Activated T-helper 1 cell treated with anti-CD3 and anti-CD28 coated beads, Interleukin-12 subunit alpha, Interleukin-12 subunit beta, Interleukin-2, Interleukin-4 antibody, amounts not matched to agents 30 ng/mL and 10 ng/mL and 1 ng/mL, durations not matched to agents 14 hours and 24 hours and 36 hours (primary cell): ENCODE results near the gene SNRNP25. TPM values are rescaled to one million over a fixed set of nuclear protein-coding genes. Genes with fewer than 3 reads are reported as not detected.
"Not testable (repeated sequence)": the region's sequence is repeated elsewhere in the genome, so short reads cannot be mapped to it uniquely, and the experiment has no call there.

Experiments used
- DNase-seq: peaks from one replicate; pipeline ENCODE4 v3.0.0; 2021; ENCODE audit warnings: low spot score
- H3K27ac Mint-ChIP-seq: one replicate; pipeline ENCODE4 v1.8.0; 2021; ENCODE audit warnings: mild to moderate bottlenecking, mixed read lengths
- H3K27me3 Mint-ChIP-seq: one replicate; pipeline ENCODE4 v1.8.0; 2022; ENCODE audit warnings: mild to moderate bottlenecking, moderate library complexity, mixed read lengths; ENCODE audit not compliant: insufficient read depth
- H3K36me3 Mint-ChIP-seq: one replicate; pipeline ENCODE4 v1.8.0; 2021; ENCODE audit warnings: low read depth, mixed read lengths
- H3K4me1 Mint-ChIP-seq: one replicate; pipeline ENCODE4 v1.8.0; 2021; ENCODE audit warnings: low read depth, mixed read lengths
- H3K4me3 Mint-ChIP-seq: one replicate; pipeline ENCODE4 v1.8.0; 2021; ENCODE audit warnings: mild to moderate bottlenecking, moderate library complexity, mixed read lengths
- H3K9me3 Mint-ChIP-seq: one replicate; pipeline ENCODE4 v1.8.0; 2021; ENCODE audit warnings: mixed read lengths
- intact Hi-C: fragments of 100-400 bp; cut with micrococcal nuclease; formaldehyde crosslinking; loops from one replicate; pipeline ENCODE4 v1.15.1; 2024
- total RNA-seq: library from RNA; stranded (reverse); gene quantifications from 2 replicates; pipeline ENCODE4 v1.2.3, GENCODE V29; 2022

The SNRNP25 gene
- total RNA-seq, 1 donor from 2014 or later: 98.9 TPM

DNA sequence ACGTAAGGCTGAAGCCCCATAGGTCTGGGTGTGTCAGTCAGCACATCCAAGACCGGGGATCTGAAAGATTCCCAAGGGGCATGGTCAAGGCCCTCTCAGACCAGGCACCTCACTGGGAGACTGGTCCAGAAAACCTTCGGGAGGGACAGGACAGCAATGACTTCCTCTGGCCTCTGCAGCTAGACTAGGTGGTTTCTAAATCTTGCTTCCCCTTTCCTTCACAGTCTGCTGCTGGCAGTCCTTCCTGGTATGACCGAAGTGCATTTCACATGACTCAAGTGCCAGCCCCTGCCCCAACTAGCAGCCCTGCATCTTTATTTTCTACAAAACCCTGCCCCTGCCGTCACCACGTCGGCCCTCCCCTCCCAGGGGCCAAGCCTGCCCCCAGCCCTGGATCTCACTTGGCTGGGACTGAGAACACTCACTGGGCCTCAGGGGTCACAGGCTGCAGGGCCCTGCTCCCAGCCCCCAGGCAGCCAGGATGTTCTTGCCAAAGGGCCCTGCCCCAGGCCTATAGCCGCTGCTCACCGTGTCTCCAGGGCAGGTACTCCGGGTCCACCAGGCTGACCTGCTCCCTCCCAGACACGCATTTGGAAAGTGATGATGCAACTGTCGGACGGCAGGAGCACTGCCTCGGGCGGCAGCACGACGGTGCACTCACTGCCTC lies 18.5 kb upstream of the SNRNP25 start:
- no peak for DNase-seq
- intact Hi-C loops: no loop called here
- no peaks in the 10 kb centered on the region for H3K27me3 Mint-ChIP-seq
- H3K9me3 Mint-ChIP-seq: no peaks in the 10 kb centered on the region
- no peak overlapping the region for H3K4me3 Mint-ChIP-seq
- H3K36me3 Mint-ChIP-seq: peaks cover 2% of the 10 kb centered on the region
- H3K27ac Mint-ChIP-seq: no peak overlapping the region
- H3K4me1 Mint-ChIP-seq: peaks cover 19% of the 10 kb centered on the region

DNA sequence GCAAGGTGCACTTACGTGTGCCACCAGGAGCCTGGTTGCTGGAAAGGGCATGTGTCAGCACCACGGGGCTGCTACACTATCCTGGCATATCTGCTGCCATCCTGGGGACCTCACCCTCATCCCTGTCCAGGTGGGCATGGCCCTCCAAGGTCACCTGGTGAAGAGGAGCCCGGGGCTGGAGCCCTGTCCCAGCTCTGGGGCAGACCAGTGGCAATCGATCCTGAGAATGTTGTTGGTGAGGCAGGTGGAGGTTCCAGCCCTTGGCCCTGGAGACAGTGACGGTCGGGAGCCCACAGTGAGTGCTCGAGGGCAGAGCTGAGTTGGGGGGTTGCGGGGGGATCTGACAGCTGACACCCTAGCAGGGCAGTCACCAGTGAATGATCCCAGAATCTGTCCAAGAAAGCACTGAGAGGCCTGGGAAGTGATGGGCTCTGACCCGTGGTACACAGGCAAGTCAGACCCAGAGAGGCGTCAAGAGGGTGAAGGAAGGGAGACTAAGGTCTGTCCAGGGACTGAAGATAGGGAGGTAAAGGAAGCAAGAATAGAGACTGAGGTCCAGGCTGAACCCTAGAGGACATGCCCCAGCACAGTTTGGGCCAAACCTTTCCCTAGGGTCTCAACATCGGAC lies 17.8 kb upstream of the SNRNP25 start:
- Mint-ChIP-seq H3K9me3 (no peaks in the 10 kb centered on the region), H3K27me3 (no peaks in the 10 kb centered on the region), H3K4me3 (no peak overlapping the region), H3K27ac (peak overlapping the region; percentile 26), H3K4me1 (peaks cover 19% of the 10 kb centered on the region), H3K36me3 (peaks cover 2% of the 10 kb centered on the region)
- intact Hi-C loops: no loop called here
- DNase-seq: no peak

DNA sequence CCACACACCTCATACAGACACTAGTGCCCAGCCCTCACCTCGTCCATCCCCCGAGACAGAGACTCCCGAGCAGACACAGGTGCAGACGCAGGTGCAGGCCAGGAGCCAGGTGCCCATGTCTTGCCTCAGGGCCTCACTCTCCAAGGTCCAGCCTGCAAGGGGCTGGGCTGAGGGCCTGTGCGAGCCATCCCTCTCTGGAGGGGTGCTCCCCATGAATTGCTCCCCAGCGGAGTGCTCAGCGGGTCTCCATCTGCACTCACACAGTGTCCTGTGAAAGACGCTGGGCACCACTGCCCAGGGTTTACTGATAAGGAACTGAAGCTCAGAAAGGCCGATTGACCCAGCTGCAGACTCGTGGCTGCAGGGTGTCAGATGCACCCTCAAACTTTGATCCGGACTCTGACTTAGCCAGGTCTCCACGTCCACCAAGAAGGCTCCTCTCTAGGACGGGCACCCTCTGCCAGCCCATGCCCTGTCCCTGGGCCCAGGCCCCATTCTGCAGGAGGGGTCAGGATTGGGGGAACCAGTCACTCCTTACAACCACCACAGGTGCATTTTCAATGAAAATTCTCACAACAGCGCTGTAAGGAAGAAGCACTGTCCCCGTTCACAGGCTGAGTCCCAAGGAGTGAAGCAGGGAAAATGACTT lies 17.2 kb upstream of the SNRNP25 start:
- Mint-ChIP-seq H3K4me3 (no peak overlapping the region), H3K27ac (peak overlapping the region; percentile 26), H3K27me3 (no peaks in the 10 kb centered on the region), H3K4me1 (peaks cover 19% of the 10 kb centered on the region), H3K9me3 (no peaks in the 10 kb centered on the region), H3K36me3 (peaks cover 7% of the 10 kb centered on the region)
- intact Hi-C loops: no loop called here
- DNase-seq: no peak

DNA sequence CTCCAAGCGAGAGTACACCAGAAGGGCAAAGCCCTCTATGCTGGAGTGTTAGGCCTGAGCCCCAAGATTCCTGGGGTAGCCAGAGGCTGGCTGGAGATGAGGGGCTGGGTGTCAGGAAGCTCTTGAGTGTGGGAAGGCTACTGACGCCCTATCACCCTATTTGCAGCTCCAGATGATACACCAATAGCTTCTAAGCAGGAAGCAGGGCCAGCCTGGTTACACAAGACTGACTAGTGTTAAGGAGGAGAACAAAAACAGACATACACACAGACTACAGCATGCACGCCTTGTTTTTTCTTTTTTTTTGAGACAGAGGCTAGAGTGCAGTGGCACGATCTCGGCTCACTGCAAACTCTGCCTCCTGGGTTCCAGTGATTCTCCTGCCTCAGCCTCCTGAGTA lies 16.1 kb upstream of the SNRNP25 start:
- Mint-ChIP-seq H3K27ac (no peak overlapping the region), H3K9me3 (no peaks in the 10 kb centered on the region), H3K4me3 (no peak overlapping the region), H3K4me1 (peaks cover 27% of the 10 kb centered on the region), H3K27me3 (no peaks in the 10 kb centered on the region), H3K36me3 (peaks cover 17% of the 10 kb centered on the region)
- DNase-seq: no peak
- intact Hi-C loops: no loop called here

DNA sequence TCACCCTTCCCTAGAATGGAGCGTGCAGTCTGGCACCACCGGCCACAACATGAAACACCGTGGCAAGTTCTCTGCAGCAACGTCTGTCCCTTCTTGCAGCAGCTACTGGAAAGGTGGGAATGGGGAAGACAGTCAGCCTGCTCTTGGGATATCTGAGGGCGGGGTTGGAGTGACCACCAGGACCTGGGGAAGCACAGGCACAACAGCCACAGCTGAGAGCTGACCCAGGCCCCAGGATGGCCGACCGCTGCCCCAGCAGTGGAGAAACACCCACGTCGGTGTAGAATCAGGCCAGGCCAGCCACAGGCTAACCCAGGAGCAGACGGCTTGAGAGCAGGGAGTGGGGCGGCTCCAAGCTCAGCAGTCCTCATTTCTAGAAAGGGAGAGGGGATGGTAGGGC lies 15.4 kb upstream of the SNRNP25 start:
- peaks cover 24% of the 10 kb centered on the region for H3K36me3 Mint-ChIP-seq
- peaks cover 34% of the 10 kb centered on the region for H3K4me1 Mint-ChIP-seq
- DNase-seq, H3K27ac Mint-ChIP-seq, H3K27me3 Mint-ChIP-seq, intact Hi-C loops, H3K9me3 Mint-ChIP-seq, H3K4me3 Mint-ChIP-seq: not testable (repeated sequence)

DNA sequence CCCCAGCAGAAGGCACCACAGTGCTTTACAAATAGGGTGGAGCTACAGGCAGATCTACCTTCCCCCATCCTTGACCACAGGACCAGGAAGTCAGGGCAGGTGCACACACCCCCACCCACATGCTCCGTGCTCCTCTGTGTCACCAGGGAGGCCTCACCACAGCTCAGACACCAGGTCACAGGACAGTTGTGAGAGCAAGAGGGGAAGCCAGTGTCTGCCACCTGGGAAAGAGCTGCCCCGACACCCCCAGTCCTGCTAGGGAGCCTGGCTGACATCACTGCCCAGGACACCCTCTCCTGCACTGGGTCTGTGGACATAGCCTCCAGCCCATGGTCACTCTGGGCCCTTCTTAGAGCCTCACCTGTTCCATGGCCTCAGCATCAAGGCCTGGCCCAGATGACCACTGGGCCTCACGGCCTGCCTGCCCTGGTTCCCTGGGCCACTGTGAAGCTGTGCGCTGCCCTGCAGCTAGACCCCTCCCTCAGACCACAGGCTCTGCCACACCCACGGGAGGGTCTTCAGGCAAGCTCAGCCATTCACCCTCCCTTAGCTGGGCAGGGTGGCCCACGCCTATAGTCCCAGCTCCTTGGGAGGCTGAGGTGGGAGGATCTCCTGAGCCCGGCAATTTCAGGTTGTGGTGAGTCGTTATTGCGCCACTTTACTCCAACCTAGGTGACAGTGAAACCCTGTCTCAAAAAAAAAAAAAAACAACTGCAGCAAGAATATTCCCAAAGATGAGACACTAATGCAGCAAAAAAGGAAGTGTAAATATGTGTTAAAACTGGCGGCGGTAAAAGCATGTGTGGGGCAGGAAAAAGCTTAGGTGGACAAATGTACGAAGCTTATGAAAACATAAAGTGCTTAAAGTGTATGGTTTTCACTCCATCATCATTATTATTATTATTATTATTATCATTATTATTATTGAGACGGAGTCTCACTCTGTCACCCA lies 14.4 kb upstream of the SNRNP25 start:
- no peak overlapping the region for H3K4me3 Mint-ChIP-seq
- peak overlapping the region; percentile 23 for H3K27ac Mint-ChIP-seq
- DNase-seq: peak; percentile 46
- intact Hi-C loops: no loop called here
- H3K27me3 Mint-ChIP-seq: no peaks in the 10 kb centered on the region
- peaks cover 35% of the 10 kb centered on the region for H3K4me1 Mint-ChIP-seq
- no peaks in the 10 kb centered on the region for H3K9me3 Mint-ChIP-seq
- H3K36me3 Mint-ChIP-seq: peaks cover 31% of the 10 kb centered on the region

DNA sequence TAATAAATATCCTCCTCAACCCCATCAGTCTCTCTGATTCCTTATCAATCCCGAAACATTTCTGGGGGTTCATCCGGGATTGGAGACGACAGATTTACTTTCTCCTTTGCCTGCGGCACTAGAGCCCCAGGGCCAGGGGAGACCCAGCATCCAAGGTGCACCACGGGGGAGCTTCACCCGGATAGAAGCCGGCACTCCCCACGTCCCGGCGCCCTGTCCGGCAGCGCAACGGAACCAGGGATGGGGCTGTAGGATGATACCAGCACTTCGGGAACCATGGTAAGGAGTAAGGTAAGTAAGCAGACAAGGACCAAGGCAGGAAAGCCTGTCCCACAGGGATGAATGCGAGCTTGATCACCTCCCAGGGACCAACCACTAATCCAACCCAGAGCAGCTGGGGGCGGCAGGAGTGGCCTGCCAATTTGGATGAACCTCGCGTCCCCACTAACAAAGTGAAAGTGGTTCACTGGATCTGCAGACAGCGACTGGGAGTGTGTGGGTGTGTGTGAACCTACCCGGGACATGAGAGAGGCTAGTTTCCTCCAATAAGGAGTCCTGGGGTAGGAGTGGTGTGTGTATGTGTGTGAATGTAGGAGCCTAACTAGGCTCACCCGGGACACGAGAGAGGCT lies 12.1 kb upstream of the SNRNP25 start:
- H3K9me3 Mint-ChIP-seq: no peaks in the 10 kb centered on the region
- H3K36me3 Mint-ChIP-seq: peaks cover 39% of the 10 kb centered on the region
- intact Hi-C loops: no loop called here
- DNase-seq: no peak
- H3K4me1 Mint-ChIP-seq: peaks cover 35% of the 10 kb centered on the region
- no peaks in the 10 kb centered on the region for H3K27me3 Mint-ChIP-seq
- H3K4me3 Mint-ChIP-seq: no peak overlapping the region
- no peak overlapping the region for H3K27ac Mint-ChIP-seq

DNA sequence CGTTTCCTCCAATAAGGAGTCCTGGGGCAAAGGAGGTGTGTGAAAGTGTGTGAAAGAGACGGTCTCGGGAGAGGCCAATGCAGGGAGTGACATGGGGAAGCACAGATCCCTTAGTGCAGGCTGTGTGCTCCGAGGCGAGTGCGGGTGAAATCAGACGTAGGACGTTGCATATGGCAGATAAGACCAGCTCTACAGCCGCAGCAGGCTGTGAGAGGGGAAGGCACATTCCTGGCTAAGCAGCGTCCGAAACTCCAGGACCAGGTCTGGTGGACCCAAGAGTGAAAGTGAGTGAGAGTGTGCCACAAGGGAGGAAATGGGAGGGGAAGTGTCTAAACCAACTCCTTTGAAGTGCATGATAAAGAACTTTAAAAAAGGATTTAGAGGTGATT lies 11.6 kb upstream of the SNRNP25 start:
- Mint-ChIP-seq H3K27me3 (no peaks in the 10 kb centered on the region), H3K27ac (peak overlapping the region; percentile 3)

DNA sequence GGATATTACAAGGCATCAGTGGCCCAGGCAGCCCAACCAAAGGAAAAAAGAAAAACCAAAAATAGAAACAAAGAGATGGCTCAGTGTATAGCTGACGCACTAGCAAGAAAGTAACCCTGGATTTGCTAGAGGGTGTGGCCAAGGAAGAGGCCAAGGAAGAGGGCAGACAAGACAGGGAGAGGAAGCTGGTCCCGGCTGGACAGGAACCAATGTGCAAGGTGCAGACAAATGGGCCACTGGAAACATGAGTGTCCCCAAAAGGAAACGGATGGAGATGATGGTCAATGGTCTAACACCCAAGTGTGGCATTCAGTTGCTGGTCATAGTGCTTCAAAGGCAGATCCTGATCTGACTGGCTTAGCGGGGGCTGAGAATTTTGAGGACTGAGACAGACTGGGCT lies 10.9 kb upstream of the SNRNP25 start:
- peaks cover 44% of the 10 kb centered on the region for H3K36me3 Mint-ChIP-seq
- intact Hi-C loops: no loop called here
- DNase-seq: no peak
- no peak overlapping the region for H3K4me3 Mint-ChIP-seq
- no peaks in the 10 kb centered on the region for H3K27me3 Mint-ChIP-seq
- no peaks in the 10 kb centered on the region for H3K9me3 Mint-ChIP-seq
- no peak overlapping the region for H3K27ac Mint-ChIP-seq
- peaks cover 40% of the 10 kb centered on the region for H3K4me1 Mint-ChIP-seq

More for the DNA sequence above, 11.6 kb upstream of the SNRNP25 start:
- Mint-ChIP-seq H3K4me1 (peaks cover 36% of the 10 kb centered on the region), H3K4me3 (no peak overlapping the region), H3K36me3 (peaks cover 40% of the 10 kb centered on the region), H3K9me3 (no peaks in the 10 kb centered on the region)
- intact Hi-C loops: no loop called here
- DNase-seq: no peak

DNA sequence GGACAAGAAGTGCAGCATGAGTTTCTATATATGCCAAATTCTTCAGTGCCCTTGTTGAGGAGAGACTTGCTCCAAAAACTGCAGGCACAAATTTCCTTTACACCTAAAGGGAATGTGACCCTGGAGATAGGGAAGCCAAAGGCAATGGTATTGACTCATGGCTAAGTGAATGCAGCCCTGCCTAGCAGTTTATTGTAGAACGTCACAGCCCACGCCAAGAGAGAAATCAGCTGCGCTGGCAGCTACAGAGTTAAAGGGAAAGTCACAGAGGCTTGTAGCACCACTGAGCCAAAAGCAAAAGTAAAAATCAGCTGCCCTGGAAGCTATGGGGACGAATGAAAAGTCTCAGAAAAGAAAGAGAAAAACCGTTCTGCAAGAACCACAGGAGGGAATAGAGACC lies 10.3 kb upstream of the SNRNP25 start:
- Mint-ChIP-seq H3K4me3 (no peak overlapping the region), H3K36me3 (peaks cover 47% of the 10 kb centered on the region), H3K4me1 (peaks cover 35% of the 10 kb centered on the region), H3K9me3 (no peaks in the 10 kb centered on the region), H3K27me3 (no peaks in the 10 kb centered on the region), H3K27ac (no peak overlapping the region)
- intact Hi-C loops: no loop called here
- no peak for DNase-seq

DNA sequence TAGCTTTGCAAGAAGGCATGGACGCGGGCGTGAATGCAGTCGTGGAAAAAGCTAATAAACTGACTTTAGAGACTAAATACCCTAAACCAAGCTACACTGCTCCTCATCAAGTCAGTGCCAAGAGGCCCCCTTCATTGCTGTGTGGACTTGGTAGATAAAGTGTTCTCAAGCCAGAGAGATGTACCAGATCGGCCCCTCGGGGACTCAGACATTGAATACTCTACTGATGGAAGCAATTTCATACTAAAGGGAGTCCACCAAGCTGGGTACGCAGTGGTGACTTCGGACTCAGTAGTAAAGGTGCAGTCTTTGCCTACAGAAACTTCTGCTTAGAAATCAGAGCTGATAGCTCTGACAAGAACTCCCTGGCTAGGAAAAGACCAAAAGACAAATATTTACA lies 9.0 kb upstream of the SNRNP25 start:
- H3K27ac Mint-ChIP-seq: no peak overlapping the region

DNA sequence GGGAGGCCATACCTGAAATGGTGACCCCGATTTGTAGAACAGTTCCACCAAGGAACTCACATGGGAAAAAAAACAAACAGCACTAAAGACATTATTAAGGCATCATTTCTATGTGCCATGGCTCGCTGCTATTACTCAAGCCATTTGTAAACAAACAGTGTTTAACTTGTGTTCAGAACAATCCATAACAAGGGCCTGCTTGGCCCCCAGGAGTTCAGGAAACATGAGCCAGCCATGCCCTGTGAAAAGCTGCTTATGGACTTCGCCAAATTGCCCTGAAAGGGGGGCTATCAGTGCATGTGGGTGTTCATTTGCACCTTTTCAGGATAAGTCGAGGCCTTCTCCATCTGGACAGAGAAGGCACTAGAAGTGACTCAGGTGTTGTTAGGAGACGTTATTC lies 8.2 kb upstream of the SNRNP25 start:
- Mint-ChIP-seq H3K36me3 (peaks cover 51% of the 10 kb centered on the region), H3K27me3 (no peaks in the 10 kb centered on the region), H3K9me3 (no peaks in the 10 kb centered on the region), H3K4me3 (no peak overlapping the region), H3K27ac (no peak overlapping the region), H3K4me1 (peaks cover 21% of the 10 kb centered on the region)
- no peak for DNase-seq
- intact Hi-C loops: no loop called here

More for the DNA sequence above, 9.0 kb upstream of the SNRNP25 start:
- Mint-ChIP-seq H3K9me3 (no peaks in the 10 kb centered on the region), H3K4me1 (peaks cover 22% of the 10 kb centered on the region), H3K36me3 (peaks cover 48% of the 10 kb centered on the region), H3K4me3 (no peak overlapping the region), H3K27me3 (no peaks in the 10 kb centered on the region)
- DNase-seq: no peak
- intact Hi-C loops: no loop called here
